RWPE1 (cell line): Measurements from ENCODE around the gene FAM13A.

ENCODE experiments used
- CTCF ChIA-PET: fragments of 350-600 bp; sonication (Branson Sonifier 250); formaldehyde crosslinking; extraction: SDS; loops from one replicate; lab custom pipeline; 2021; lab: Yijun Ruan, JAX
- POLR2A ChIA-PET: fragments of 400-600 bp; formaldehyde crosslinking; extraction: SDS; loops from one replicate; lab custom pipeline; 2020; ENCODE audit warnings: antibody characterized with exemption; ENCODE audit not compliant: low non-redundant PET; lab: Yijun Ruan, JAX
- DNase-seq: peaks from one replicate; pipeline ENCODE4 v3.0.0; 2012; ENCODE audit warnings: low spot score
- H3K27ac ChIP-seq: fragments of 450-650 bp; 2 replicates; pipeline ENCODE4 v1.5.1; 2017
- CTCF ChIP-seq: fragments of 450-650 bp; conservative IDR thresholded peaks from 2 replicates; pipeline ENCODE4 v1.5.1; 2017; ENCODE audit warnings: low read depth, mild to moderate bottlenecking

The FAM13A gene

GRCh38 chr4:88786011-88786410, 271.0 kb downstream of the FAM13A start:
- no peak for TF ChIP-seq CTCF
- ChIA-PET CTCF (interaction anchor here (0.6 to 0.7 kb wide), 4 partner anchors 29 to 258 kb away, joined by 3 to 4 read pairs (median 3); no protein-coding TSS in a partner anchor), POLR2A (no interaction called here)
- DNase-seq: no peak
- no peak overlapping the region for H3K27ac ChIP-seq

GRCh38 chr4:88780389-88780788, 276.6 kb downstream of the FAM13A start:
- no peak overlapping the region for H3K27ac ChIP-seq
- POLR2A ChIA-PET: no interaction called here
- TF ChIP-seq CTCF: no peak
- CTCF ChIA-PET: no interaction called here
- no peak for DNase-seq

GRCh38 chr4:88779431-88779830, 277.6 kb downstream of the FAM13A start:
- ChIA-PET CTCF (no interaction called here), POLR2A (no interaction called here)
- no peak for DNase-seq
- H3K27ac ChIP-seq: no peak overlapping the region
- TF ChIP-seq CTCF: no peak

GRCh38 chr4:88775529-88775928, 281.5 kb downstream of the FAM13A start:
- no peak for DNase-seq
- CTCF ChIA-PET: no interaction called here
- POLR2A ChIA-PET: no interaction called here

GRCh38 chr4:88775026-88775425, 282.0 kb downstream of the FAM13A start:
- no peak overlapping the region for H3K27ac ChIP-seq
- ChIA-PET POLR2A (no interaction called here), CTCF (no interaction called here)
- DNase-seq: no peak
- no peak for TF ChIP-seq CTCF

More at GRCh38 chr4:88775529-88775928, 281.5 kb downstream of the FAM13A start:
- H3K27ac ChIP-seq: no peak overlapping the region
- no peak for TF ChIP-seq CTCF

- DNase-seq: no peak
- ChIA-PET POLR2A (no interaction called here), CTCF (interaction anchor here (0.7 kb wide), 1 partner anchor 232 kb away, joined by 4 read pairs; no protein-coding TSS in a partner anchor)
- no peak for TF ChIP-seq CTCF
- no peak overlapping the region for H3K27ac ChIP-seq
These were observed 285.0 kb downstream of the FAM13A start for GRCh38 chr4:88771883-88772450.
